Sigmoid colon (tissue), 4 donors: Measurements from ENCODE around the gene ADRA2B.

Experiments
- CTCF ChIP-seq, 4 experiments: fragments of 450-650 bp in 3 of 4; fragments of 200-600 bp in 1 of 4; IDR thresholded peaks; one replicate each; pipeline ENCODE4 v1.5.1; 2016 to 2019; ENCODE audit warnings: antibody characterized with exemption in 4 of 4, mild to moderate bottlenecking in 3 of 4, moderate library complexity in 2 of 4
- EP300 ChIP-seq, 4 donors: sonication (generic); formaldehyde crosslinking; IDR thresholded peaks; one replicate each; pipeline ENCODE4 v1.6.1; 2017; ENCODE audit warnings: antibody characterized with exemption in 4 of 4
- POLR2A ChIP-seq, 2 donors: fragments of 450-650 bp; IDR thresholded peaks; one replicate each; pipeline ENCODE4 v1.6.1; 2016; ENCODE audit warnings: antibody characterized with exemption in 2 of 2, mild to moderate bottlenecking in 2 of 2, moderate library complexity in 2 of 2
- POLR2AphosphoS5 ChIP-seq, 4 donors: sonication (generic); formaldehyde crosslinking; IDR thresholded peaks; one replicate each; pipeline ENCODE4 v1.6.1; 2017; ENCODE audit warnings: antibody characterized with exemption in 4 of 4

DNA sequence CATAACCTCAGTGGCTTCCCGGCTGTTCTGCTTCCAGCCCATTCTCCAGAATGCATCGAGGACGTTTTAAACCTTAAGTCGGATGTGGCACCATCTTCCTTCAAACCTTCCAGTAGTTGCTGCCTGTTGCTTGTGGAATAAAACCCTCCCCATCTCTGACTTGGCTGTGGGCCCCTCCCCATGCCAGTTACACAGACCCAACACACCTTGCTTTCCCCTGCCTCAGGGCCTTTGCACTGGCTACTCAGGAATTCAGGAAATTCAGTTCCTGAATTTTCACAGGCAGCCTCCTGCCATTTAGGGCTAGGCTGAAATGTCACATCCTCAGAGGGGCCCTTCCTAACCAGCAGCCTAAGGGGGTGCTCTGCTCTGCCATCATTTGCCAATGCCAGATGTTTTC lies 5.0 kb upstream of the ADRA2B start:
- TF ChIP-seq CTCF (IDR thresholded peaks at IDR 0.05), result no peak
- TF ChIP-seq POLR2A (IDR thresholded peaks at IDR 0.05), result no peak
- TF ChIP-seq POLR2AphosphoS5 (IDR thresholded peaks at IDR 0.05), result no peak
- no peak for TF ChIP-seq EP300 (IDR thresholded peaks at IDR 0.05)
